ENCODE data around the gene NRN1L. TPM values are rescaled to one million over a fixed set of nuclear protein-coding genes. Genes with fewer than 3 reads are reported as not detected.
"Not testable (repeated sequence)": the region's sequence is repeated elsewhere in the genome, so short reads cannot be mapped to it uniquely, and the experiment has no call there.

NRN1L gene
- total RNA-seq, 4 donors from 2014 or later: 0.57 to 0.99 TPM; not detected in 2

- 61 to 63% methylated on average over 6 to 8 of the region's 8 CpGs for WGBS, 2 donors
- Histone ChIP-seq H3K4me3 (no peak overlapping the region), H3K9me3 (no peaks in the 10 kb centered on the region), H3K4me1 (peaks cover 46 to 83% (median 62%) of the 10 kb centered on the region in 3 donors), H3K27ac (peak overlapping the region; percentile 63 to 84 (median 73)), H3K36me3 (peaks cover 0 to 10% (median 4%) of the 10 kb centered on the region in 3 donors), H3K27me3 (no peaks in the 10 kb centered on the region)
- intact Hi-C loops (cut with DNase I): no loop called here
- TF ChIP-seq CTCF (IDR thresholded peaks at IDR 0.05) (no peak), POLR2A (IDR thresholded peaks at IDR 0.05) (no peak)
- no peak for DNase-seq
Observed at GRCh38 chr16:67860589-67861398, 23.9 kb upstream of the NRN1L start.

DNA sequence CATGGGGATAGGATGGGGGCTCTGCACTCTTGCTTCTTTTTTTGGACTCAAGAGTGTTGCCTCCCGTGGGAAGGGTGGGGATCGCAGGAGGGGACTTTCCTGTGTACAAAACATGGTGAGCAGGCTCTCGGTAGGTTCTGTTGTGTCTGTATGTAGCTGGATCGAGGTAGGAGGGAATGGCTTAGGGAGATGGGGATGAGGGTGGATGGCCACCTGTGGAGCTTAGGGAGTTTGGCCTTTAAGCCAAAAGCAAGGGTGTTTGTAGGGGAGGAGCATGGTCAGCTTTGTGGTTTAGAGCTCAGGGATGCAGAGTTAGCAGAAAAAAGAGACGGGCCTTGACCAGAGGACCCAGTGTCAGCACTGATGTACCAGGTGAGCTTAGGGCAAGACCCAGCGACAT lies 22.8 kb upstream of the NRN1L start:
- Histone ChIP-seq H3K27ac (peak overlapping the region; percentile 63 to 84 (median 73)), H3K4me1 (peaks cover 40 to 72% (median 60%) of the 10 kb centered on the region in 3 donors), H3K9me3 (no peaks in the 10 kb centered on the region), H3K36me3 (peaks cover 0 to 20% (median 4%) of the 10 kb centered on the region in 3 donors), H3K27me3 (no peaks in the 10 kb centered on the region), H3K4me3 (no peak overlapping the region)
- TF ChIP-seq POLR2A (IDR thresholded peaks at IDR 0.05): no peak
- no peak for TF ChIP-seq CTCF (IDR thresholded peaks at IDR 0.05)
- DNase-seq: no peak
- intact Hi-C loops (cut with DNase I): no loop called here
- WGBS, 2 donors: 88% methylated on average over 5 to 6 of the region's 6 CpGs

GRCh38 chr16:67862623-67863583 lies 21.8 kb upstream of the NRN1L start:
- H3K27ac ChIP-seq: peak overlapping the region; percentile 63 to 84 (median 76)
- H3K36me3 ChIP-seq: peaks cover 0 to 31% (median 12%) of the 10 kb centered on the region in 3 donors
- no peak for TF ChIP-seq POLR2A (IDR thresholded peaks at IDR 0.05)
- no peak for TF ChIP-seq CTCF (IDR thresholded peaks at IDR 0.05)
- DNase-seq: no peak
- no peaks in the 10 kb centered on the region for H3K27me3 ChIP-seq
- peak overlapping the region in 1 of 4 donors; percentile 7 for H3K4me3 ChIP-seq
- H3K4me1 ChIP-seq: peaks cover 30 to 62% (median 50%) of the 10 kb centered on the region in 3 donors
- H3K9me3 ChIP-seq: no peaks in the 10 kb centered on the region
- 63 to 66% methylated on average over 10 of the region's 11 CpGs for WGBS, 2 donors
- intact Hi-C loops (cut with DNase I): no loop called here

DNA sequence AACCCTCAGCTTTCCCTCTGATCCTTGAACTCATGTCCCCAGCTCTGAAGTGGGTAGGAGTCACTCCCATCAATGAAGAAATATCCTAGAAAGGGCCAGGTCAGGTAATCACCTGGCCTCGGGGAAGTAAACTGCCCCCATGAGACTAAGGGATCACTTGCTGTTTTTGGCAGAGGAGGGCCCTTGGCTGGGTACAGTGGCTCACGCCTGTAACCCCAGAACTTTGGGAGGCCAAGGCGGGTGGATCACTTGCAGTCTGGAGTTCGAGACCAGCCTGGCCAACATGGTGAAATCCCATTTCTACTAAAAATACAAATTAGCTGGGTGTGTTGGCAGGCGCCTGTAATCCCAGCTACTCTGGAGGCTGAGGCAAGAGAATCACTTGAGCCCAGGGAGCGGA lies 20.6 kb upstream of the NRN1L start:
- H3K9me3 ChIP-seq; H3K27me3 ChIP-seq; H3K4me3 ChIP-seq; intact Hi-C loops (cut with DNase I); DNase-seq: not testable (repeated sequence)
- Histone ChIP-seq H3K4me1 (peaks cover 24 to 51% (median 42%) of the 10 kb centered on the region in 3 donors), H3K36me3 (peaks cover 0 to 42% (median 22%) of the 10 kb centered on the region in 3 donors), H3K27ac (peak overlapping the region in 3 of 4 donors; percentile 75 to 84 (median 78))
- WGBS, 2 donors: 79 to 94% methylated on average over 2 to 3 of the region's 6 CpGs

- TF ChIP-seq POLR2A (IDR thresholded peaks at IDR 0.05) (no peak), CTCF (IDR thresholded peaks at IDR 0.05) (no peak)
- Histone ChIP-seq H3K27me3 (no peaks in the 10 kb centered on the region), H3K36me3 (peaks cover 0 to 48% (median 25%) of the 10 kb centered on the region in 3 donors), H3K9me3 (no peaks in the 10 kb centered on the region), H3K27ac (no peak overlapping the region), H3K4me3 (no peak overlapping the region), H3K4me1 (peaks cover 24 to 51% (median 42%) of the 10 kb centered on the region in 3 donors)
- intact Hi-C loops (cut with DNase I): no loop called here
- WGBS, 2 donors: 67 to 90% methylated on average over 1 to 2 of the region's 2 CpGs
- DNase-seq: no peak
Observed at GRCh38 chr16:67864594-67864993, 20.1 kb upstream of the NRN1L start.

Data from esophagus squamous epithelium (tissue), 5 donors.